Sigmoid colon (tissue), 4 donors: Measurements from ENCODE around the gene LONRF3.

Experiments
- EP300 ChIP-seq, 4 donors: sonication (generic); formaldehyde crosslinking; IDR thresholded peaks; one replicate each; pipeline ENCODE4 v1.6.1; 2017; ENCODE audit warnings: antibody characterized with exemption in 4 of 4
- POLR2A ChIP-seq, 2 donors: fragments of 450-650 bp; IDR thresholded peaks; one replicate each; pipeline ENCODE4 v1.6.1; 2016; ENCODE audit warnings: antibody characterized with exemption in 2 of 2, mild to moderate bottlenecking in 2 of 2, moderate library complexity in 2 of 2
- POLR2AphosphoS5 ChIP-seq, 4 donors: sonication (generic); formaldehyde crosslinking; IDR thresholded peaks; one replicate each; pipeline ENCODE4 v1.6.1; 2017; ENCODE audit warnings: antibody characterized with exemption in 4 of 4
- TF ChIP-seq, protein P1 (sequence below), 4 experiments: fragments of 450-650 bp in 3 of 4; fragments of 200-600 bp in 1 of 4; IDR thresholded peaks; one replicate each; pipeline ENCODE4 v1.5.1; 2016 to 2019; ENCODE audit warnings: antibody characterized with exemption in 4 of 4, mild to moderate bottlenecking in 3 of 4, moderate library complexity in 2 of 4

DNA sequence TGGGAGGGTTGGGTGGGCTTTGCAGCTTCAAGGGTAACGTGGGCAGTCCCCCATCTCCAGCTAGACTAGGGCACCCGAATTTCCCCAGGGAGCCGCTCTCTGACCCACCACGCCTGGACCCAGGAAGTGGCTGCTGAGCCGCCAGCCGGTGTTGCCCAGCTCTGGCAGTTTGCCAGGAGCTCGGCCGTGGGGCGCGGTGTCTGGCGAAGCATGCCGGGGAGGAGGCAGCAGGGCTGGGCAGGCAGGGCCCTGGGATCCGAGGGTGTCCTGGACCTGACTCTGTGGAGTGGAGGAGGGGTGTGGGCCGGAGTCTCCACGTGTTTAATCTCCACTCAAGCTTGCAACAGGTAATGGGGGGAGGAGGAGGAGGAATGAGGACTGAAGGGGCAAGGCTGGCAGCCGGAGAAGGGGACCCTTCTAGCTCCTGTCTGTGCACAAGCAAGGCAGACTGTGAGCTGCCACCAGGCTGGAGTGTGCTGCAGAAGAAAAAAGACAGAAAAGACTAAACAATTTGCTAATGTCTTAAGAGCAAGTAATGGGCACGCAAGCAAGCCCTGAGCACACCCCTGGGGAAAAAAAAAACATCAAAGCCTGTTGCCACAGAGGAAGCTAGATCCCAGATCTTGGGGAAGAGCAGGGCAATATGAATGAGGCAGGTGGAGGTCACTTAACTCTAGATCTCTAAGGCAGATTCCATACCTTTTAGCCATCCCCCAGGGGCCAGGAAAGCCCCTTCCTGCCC, 2.4 kb downstream of the LONRF3 start:
- TF ChIP-seq, protein P1, sequence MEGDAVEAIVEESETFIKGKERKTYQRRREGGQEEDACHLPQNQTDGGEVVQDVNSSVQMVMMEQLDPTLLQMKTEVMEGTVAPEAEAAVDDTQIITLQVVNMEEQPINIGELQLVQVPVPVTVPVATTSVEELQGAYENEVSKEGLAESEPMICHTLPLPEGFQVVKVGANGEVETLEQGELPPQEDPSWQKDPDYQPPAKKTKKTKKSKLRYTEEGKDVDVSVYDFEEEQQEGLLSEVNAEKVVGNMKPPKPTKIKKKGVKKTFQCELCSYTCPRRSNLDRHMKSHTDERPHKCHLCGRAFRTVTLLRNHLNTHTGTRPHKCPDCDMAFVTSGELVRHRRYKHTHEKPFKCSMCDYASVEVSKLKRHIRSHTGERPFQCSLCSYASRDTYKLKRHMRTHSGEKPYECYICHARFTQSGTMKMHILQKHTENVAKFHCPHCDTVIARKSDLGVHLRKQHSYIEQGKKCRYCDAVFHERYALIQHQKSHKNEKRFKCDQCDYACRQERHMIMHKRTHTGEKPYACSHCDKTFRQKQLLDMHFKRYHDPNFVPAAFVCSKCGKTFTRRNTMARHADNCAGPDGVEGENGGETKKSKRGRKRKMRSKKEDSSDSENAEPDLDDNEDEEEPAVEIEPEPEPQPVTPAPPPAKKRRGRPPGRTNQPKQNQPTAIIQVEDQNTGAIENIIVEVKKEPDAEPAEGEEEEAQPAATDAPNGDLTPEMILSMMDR (IDR thresholded peaks at IDR 0.05) = no peak
- TF ChIP-seq POLR2A (IDR thresholded peaks at IDR 0.05) (no peak), POLR2AphosphoS5 (IDR thresholded peaks at IDR 0.05) (no peak), EP300 (IDR thresholded peaks at IDR 0.05) (no peak)
